Stimulated activated CD4-positive, alpha-beta T cell treated with anti-CD3 and anti-CD28 coated beads, Interleukin-1b, Interleukin-23, amount 100 ng/mL, for 1 hour (primary cell): ENCODE data around the gene TST.
"Not testable (repeated sequence)": the region's sequence is repeated elsewhere in the genome, so short reads cannot be mapped to it uniquely, and the experiment has no call there.

Experiments
- DNase-seq, 2 donors: peaks; one replicate each; pipeline ENCODE4 v3.0.0-alpha.2; 2020; ENCODE audit warnings: low read depth in 2 of 2

TST gene

DNA sequence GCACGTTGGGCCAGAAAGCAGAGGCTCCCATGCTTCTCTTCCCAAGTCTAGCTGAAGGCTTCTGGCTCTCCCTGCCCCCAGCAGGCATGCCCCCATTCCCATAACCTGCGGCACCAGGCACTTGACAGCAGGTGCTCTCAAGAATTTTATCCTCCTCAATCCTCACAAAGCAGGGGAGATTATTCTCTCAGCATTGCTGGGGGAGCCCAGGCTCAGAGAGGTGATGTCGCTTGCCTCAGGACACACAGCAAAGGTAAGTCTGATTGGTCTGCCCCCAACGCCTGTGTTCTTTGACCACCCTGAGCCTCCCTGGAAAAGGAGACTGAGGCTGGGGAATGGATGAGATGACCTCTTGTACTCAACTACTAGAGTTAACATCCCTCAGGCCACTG, 4.8 kb downstream of the TST start:
- DNase-seq: no peak

DNA sequence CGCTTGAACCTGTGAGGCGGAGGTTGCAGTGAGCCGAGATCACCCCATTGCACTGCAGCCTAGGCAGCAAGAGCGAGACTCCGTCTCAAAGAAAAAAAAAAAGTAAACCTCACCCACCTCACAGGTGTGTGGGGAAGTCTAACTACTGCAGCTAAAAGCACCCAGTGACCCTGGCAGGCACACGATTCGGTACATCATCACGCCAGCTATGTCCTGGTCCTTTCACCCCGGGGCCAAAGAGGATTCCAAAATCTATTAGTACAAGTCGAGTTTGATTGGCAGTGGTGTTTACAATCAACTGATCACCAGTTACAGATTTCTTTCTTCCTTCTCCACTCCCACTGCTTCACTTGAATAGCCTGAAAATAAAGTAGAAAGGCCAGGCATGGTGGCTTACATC, 6.3 kb downstream of the TST start:
- no peak for DNase-seq

DNA sequence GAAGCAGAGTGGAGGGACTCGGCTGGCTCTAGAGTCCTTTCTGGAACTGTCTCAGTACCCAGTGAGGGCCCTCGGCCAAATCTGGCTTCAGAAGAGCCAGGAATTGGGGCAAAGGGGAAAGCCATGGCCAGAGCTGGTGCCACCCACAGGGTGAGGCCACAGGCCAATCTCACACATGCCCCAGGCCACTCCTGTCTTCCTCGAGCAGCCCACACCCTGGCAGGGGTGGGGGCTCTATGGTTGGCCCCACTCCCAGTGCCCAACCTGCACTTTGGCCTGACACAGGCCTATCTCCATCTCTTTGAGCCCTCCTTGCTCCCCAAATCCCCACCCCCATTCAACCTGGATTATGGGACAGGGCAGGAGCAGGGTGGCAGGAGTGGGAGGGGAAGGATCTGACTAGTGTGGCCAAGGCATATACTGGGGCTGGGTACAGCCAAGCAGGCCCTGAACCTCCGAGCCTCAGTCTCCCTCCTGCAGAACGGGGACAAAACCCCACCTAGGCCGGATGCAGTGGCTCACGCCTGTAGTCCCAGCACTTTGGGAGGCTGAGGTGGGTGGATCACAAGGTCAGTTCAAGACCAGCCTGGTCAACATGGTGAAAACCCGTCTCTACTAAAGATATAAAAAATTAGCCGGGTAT, 6.9 kb downstream of the TST start:
- no peak for DNase-seq

DNA sequence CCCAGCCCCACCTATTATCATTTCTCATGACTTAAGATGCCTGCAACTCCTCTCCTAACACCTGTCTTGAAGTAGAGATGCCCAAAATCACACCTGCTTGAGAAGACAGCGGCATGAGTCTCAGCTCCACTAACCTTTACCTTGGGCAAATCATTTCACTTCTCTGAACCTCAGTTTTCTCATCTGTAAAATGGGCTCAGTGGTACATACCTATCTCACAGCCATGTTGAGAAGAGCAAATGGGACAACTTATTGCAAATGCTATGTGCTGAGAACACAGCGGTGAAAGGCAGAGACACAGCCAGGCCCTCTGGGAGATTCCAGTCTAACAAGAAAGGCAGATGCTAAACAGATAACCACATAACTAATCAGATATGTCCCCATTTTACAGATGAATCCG, 7.8 kb downstream of the TST start:
- no peak for DNase-seq

DNA sequence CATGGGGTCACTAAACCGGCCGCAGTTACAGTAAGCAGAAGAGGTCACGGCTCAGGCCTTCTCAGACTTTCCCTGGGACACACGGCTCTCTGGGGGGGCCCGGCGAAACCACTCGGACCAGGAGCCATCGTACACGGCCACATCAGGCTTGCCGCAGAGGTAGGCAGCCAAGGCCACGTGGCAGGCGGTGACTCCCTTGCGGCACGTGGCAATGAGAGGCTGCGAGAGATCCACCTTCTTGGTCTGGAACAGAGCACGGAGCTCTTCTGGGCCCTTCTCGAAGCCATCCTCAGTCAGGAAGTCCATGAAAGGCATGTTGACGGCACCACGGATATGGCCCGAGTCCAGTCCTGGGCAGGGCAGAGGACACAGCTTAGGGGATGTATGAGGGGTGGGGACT, 8.3 kb downstream of the TST start:
- no peak for DNase-seq

DNA sequence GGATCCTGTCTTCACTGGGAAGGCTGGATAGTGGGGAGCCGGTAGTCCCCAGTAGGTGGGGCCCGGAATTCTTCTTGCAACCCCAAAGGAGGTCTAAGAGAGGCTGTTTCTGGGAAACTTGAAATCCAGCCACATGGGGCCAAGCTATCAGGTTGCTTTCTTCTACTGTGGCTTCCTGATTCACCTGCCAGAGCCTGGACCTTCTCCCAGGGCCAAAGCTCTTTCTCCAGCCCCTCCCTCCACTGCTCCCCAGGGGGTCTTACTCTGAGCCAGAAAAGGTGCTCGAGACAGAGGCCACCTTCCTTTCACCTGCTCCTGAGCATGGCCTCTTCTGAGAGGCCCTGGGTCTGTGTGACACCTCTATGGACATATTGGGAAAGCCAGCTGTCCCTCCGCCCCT, 9.1 kb downstream of the TST start:
- no peak for DNase-seq

DNA sequence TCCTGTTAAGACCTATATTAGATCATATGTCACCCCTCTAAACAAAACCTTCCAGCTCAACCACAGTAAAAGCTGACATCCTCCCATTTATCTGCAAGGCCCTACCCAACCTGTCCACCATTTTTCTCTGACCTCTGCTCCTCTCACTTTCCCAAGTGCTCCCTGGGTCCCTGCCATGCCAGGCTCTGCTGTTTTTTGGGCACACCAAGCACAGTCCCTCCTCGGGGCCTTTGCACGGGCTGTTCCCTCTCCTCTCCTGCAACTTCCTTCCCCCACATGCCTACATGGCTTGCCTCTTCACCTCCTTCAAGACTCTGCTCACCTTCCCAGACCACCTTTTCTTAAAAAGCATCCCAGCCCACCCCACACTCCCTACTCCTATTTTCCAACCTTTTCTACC, 9.8 kb downstream of the TST start:
- no peak for DNase-seq

DNA sequence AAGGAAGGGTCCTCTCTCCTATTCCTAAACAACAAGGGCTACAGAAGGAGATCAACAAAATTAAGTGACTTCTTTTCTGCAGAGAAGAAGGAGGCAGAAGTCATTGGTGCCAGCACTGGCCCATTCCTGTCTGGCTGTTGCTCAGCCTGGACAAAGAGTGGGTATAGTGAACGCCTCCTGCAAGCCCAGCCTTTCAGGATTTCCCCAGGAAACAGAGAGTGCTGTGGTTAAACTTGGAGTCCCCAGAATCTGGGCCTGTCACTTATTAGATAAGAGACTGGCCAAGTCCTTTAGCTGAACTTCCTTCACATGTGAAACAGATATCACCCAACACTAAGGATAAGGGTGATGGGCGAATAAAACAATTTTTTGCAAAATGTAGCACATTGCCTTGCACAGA, 10.9 kb downstream of the TST start:
- DNase-seq: no peak

DNA sequence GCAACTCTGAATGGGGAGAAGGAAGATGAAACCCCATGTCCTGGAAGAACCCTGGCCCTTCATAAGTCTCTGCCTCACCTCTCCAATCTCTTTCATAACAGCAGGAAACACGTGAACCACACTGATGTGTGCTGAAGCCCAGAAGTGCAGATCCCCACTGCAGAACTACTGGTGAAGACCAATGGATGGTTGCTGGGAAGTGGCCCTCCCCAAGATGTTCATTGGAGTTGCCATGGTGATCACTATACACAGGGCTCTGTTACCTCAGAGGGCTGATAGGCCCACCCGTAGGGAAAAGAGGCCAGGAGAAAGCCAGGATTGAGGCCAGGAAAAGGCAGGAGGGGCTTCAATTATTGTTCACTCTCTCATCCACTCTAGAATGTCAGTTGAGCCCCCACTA, 11.6 kb downstream of the TST start:
- DNase-seq: no peak

DNA sequence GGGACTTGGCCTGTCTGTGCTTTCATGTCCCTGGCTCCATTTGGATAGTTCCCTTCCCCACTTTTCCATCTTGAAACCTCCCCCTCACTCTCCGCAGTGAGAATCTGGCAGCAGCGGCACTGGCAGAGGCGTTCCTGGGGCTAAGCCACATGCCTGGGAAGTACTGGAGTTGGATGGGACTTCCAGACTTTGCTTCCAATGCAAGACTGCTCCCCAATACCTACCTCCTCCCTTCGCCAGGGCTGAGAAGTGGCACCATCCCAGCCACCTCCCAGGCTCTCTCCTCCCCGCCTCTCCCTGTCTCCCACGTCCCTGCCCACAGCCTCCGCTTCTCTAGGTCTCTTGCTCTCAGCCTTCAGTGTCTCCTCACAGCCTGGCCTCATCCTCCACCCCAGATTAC, 16.6 kb downstream of the TST start:
- DNase-seq: no peak

DNA sequence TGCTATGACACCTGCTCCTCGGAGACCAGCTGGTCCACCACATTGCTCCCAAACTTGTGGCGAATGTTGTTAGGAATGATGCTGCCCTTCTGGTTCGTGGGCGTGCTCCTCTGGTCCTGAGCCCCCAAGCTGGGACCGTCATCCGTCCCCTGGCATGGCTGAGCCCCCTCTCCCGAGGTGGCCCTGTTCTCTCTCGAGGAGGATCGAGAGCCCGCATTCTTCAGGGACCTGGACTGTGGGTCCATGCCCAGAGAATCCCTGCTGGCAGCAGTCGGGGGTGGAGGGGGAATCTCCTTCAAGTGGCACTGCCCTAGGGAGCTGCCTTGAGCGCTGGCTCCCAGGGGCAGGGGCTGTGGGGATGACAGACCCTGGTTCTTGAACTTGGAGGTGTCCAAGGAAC, 17.4 kb downstream of the TST start:
- no peak for DNase-seq

DNA sequence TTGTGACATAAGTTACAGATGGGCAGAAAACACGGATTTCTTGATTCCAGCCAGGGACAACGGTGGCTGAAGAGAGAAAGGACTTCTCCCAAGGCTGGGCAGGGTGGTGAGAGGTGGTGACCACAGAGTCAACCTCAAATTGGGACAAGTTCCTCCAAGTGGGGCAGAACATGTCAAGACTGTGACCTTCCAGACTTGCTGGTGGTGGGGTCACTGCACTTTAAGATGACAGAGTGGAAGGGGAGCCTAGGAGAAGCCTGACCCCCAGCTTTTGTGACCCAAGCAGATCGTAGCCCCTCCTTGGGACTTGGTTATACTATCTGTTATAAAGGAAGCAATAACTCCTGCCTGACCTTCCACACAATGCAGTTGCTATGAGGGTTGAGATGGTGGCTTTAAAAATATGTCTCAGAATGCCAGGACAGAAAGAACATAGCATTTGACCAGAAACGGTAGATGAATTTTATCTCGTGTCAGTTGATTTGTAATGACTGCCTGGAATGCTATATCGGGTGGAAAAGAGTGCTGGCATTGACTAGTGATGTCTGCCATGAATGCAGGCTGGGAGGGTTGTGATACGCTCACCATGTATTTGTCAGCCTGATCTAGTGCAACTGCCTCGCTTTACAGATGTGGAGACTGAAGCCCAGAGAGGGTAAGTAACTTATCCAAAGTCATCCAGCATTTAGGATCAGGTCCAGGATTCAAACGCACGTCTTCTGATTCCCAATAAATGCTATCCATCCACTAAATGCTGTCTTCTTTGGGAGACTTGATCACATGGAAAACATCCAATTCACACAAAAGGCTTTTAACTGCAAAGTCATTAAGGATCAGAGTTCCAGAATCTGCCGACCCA, 18.3 kb downstream of the TST start:
- no peak for DNase-seq

DNA sequence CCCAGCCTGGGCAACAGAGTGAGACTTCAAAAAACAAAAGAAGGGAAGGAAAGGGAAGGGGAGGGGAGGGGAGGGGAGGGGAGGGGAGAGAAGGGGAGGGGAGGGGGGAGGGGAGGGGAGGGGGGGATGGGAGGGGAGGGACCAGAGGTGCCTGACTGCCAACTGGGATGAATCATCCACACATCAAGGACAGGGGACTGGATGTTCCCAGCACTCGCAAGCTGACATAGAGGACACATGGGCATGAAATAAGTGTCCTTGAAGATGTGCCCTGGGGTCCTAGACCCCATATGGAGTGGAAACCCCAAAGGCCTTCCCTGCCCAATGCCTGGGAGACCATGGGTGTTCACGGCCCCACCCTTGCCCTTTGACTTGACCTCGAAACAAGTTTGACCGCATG, 19.8 kb downstream of the TST start:
- DNase-seq: no peak

DNA sequence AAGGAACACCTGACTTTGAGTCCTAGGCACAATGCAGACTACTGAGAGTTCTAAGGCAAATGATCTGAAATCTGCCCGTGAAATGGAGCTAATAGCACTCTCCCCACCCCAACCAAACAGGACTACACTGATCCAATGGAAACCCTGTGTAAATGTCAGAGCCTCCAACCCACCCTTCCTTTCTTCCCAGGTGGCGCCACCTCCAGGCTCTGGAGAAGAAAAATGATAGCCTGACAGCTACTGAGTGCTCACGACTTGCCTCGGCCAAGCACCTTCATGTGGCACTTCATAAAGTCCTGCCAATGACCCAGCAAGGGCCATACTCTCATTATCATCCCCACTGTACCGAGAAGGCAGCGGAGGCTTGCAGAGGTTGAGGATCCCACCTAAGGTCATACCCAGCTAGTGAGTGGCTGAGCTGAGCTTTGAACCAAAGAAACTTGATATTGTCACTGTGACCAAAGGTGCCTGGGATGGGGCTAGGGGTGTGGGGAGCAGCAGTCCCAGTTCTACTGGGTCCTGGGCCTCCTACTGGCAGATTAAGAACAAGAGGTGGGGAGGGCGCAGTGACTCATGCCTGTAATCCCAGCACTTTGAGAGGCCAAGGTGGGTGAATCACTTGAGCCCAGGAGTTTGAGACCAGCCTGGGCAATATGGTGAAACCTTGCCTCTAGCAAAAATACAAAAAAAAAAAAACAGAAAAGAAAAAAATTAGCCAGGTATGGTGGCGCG, 20.5 kb downstream of the TST start:
- DNase-seq: no peak

DNA sequence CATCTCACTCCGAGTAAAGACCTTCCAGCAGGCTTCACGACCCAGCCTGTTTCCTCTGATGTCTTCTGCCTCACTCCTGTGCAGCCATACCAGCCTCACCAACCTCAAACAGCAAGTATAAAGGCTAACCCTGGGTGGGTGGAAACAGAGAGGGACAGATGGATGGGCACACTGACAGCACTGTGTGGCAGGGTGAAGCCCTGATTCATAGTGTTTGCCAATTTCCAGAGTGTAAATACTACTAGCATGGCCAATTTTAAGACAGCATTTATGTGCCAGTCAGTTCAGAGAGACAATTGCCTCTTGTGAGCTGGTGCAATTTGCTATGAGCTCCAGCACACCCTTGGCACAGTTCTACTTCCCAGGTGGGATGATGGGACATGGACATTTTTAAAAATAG, 21.5 kb downstream of the TST start:
- DNase-seq: no peak

DNA sequence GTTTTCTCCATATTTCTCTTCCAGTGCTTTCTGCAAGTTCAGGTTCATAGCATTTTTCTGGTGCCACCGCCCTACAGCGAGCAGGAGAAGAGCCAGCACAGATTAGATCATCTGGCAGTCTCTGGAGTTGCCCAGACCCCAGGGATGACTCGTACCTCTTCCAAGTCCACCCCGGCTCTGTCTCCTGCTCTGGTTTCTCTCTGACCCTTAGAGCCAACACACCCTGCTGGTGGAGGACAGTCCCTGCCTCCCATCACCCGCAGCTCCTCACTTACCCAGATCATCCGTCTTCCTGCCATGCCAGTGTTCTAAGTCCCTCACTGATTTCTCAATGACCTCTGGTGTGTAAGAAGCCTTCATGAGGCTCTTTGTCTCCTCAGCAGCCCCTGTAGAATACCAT, 28.0 kb downstream of the TST start:
- no peak for DNase-seq

DNA sequence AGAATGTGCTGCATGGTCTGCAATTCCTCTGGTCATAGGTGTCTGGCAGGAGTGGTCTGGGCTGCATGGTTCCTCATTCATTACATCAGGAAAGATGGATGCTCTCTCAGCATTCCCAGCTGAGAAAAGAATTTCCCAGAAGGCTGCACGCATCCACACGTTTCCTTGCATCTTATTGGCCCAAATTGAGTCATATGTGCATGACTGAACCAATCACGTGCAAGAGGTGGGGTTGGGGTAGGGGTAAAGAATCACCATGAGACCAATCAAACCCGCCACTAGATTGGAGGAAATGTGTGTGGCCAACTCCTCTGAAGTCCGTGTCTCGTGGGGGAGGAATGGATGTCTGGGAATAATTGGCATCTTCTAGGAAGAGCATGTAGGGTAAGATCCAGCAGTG, 28.8 kb downstream of the TST start:
- no peak for DNase-seq

DNA sequence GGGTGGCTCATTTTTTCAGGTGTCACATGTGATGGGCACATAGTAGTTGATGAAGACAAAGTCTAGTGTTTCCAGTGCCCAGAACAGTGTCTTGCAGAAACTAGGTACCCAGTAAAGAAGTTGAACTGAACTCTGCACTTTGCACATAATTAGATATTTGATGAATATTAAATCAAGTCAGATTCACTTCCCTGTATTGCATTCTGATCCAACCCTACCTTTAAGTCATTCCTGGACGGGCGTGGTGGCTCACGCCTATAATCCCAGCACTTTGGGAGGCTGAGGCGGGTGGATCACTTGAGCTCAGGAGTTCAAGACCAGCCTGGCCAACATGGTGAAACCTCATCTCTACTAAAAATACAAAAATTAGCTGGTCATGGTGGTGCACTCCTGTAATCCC, 30.2 kb downstream of the TST start:
- not testable (repeated sequence) for DNase-seq

DNA sequence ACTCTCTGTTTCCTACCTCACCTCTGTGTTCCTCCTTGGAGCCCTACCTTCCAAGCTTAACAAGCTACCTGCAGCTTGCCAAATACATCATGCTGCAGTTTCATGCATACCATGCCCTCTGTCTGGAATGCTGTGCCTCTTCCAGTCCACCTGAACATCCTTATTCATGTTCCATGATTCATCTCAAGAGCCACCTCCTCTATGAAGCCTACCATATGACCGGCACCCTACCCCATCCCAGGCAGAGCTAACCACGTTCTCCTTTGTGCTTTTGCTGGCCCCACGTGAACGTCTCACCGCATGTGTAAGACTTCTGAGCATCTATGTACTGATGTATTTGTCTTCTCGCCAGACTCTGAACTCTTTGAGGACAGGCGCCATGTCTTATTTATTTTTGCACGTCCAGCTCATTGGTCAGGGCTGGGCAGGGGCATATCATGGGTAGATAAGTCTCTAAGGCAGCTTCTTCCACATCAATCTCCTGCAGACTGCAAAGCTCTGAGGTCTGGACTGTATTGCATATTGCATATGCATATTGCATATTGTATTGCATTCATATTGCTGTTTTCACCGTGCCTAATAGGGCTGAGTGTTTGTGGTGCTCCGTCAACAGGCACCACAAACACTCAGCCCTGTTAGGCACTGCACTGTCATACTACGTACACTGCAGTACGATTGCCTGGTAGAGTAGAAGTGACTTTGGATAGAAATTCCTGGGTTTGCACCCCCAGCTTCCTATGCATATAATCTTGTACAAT, 31.0 kb downstream of the TST start:
- DNase-seq: no peak

DNA sequence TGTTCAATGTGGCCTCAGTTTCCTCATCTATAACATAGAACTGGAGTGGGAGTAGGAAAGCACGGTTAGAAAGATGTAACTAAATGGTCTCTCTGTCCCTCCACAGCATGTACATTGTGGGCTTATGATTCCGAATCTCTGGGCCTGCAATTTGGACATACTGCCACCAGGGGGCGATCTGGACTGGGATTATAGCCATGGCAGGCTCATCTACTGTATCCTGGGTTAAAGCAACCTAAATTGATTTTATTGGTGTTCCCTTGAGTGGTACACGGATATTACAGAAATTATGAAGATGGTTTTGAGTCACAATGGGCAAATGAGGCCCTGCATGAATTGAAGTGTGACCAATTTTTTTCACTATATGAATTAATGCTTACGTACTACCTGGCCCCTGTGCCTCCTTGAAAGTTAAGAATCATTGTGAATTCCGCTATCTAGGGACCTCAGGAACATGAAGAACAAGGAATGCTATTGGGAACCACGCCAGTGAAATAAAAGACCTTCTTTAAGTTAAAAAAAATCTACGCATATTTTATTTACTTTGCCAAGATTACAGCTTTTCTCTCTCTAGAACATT, 32.9 kb downstream of the TST start:
- no peak for DNase-seq

DNA sequence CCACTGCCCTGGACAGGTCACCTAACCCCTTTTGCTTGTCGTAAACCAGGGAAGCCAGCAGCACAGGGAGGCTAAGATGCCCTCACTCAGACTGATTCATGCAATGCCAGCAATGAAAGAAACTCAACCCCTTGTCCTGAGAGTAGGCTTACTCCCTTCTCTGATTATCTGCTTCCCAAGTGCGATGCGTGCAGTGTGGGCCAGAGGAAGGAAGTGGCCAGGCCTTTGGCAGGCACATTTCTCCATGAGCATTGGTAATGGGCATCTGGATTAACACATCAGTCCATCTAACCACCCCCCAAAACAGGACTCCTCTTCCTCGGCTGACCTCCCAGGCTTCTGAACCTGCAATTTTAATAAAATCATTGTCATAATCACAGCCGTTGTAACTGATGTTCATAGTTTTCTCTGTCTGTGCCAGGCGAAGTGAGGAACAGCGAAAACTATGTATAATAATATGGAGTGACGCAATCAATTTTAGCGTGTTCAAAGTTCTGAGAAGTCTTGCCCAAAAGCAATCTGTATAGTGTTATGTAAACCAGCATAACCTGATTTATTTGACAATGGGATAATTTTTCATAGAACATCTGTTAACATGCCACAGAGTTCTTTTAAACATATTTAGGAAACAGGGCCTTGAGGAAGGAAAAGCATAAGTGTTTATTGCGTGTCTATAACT, 33.9 kb downstream of the TST start:
- no peak for DNase-seq
